HL-60 (cell line): ENCODE data around the gene ZNRF3.

ENCODE experiments used
- CTCF ChIP-seq: IDR thresholded peaks from one replicate; pipeline ENCODE4 v1.5.1; 2011; ENCODE audit warnings: low read length, control low read depth, inconsistent platforms; ENCODE audit not compliant: insufficient read depth
- GABPA ChIP-seq: IDR thresholded peaks from 2 replicates; pipeline ENCODE4 v1.6.1; 2012; ENCODE audit warnings: low read depth
- POLR2AphosphoS5 ChIP-seq: IDR thresholded peaks from 2 replicates; pipeline ENCODE4 v1.6.1; 2012; ENCODE audit warnings: low read depth
- REST ChIP-seq: IDR thresholded peaks from 2 replicates; pipeline ENCODE4 v1.6.1; 2012; ENCODE audit warnings: low read depth; ENCODE audit not compliant: insufficient replicate concordance
- SPI1 ChIP-seq: IDR thresholded peaks from 2 replicates; pipeline ENCODE4 v1.6.1; 2012; ENCODE audit warnings: low read depth, mild to moderate bottlenecking, borderline replicate concordance

GRCh38 chr22:29000641-29001040 lies 117.3 kb downstream of the ZNRF3 start:
- TF ChIP-seq CTCF (no peak), SPI1 (no peak), POLR2AphosphoS5 (no peak), GABPA (no peak), REST (no peak)
